Adrenal gland (tissue), 5 donors: Measurements from ENCODE around the gene TMEM259.

Source experiments
- POLR2A ChIP-seq, 2 donors: fragments of 450-650 bp; IDR thresholded peaks; one replicate each; pipeline ENCODE4 v1.6.1; 2017; ENCODE audit warnings: antibody characterized with exemption in 2 of 2, mild to moderate bottlenecking in 2 of 2, moderate library complexity in 1 of 2
- TF ChIP-seq, protein P1 (sequence below), 6 experiments: fragments of 450-650 bp in 4 of 6; fragments of 200-600 bp in 2 of 6; sonication (generic) in 1 of 6; IDR thresholded peaks; 1 replicate in 5 of 6; 2 replicates in 1 of 6; pipeline versions ENCODE4 v1.5.1 to v1.8.0; 2016 to 2021; ENCODE audit warnings: antibody characterized with exemption in 6 of 6, mild to moderate bottlenecking in 2 of 6, moderate library complexity in 1 of 6
- donor health status: DM: no; HTN: no; CAD: no.

DNA sequence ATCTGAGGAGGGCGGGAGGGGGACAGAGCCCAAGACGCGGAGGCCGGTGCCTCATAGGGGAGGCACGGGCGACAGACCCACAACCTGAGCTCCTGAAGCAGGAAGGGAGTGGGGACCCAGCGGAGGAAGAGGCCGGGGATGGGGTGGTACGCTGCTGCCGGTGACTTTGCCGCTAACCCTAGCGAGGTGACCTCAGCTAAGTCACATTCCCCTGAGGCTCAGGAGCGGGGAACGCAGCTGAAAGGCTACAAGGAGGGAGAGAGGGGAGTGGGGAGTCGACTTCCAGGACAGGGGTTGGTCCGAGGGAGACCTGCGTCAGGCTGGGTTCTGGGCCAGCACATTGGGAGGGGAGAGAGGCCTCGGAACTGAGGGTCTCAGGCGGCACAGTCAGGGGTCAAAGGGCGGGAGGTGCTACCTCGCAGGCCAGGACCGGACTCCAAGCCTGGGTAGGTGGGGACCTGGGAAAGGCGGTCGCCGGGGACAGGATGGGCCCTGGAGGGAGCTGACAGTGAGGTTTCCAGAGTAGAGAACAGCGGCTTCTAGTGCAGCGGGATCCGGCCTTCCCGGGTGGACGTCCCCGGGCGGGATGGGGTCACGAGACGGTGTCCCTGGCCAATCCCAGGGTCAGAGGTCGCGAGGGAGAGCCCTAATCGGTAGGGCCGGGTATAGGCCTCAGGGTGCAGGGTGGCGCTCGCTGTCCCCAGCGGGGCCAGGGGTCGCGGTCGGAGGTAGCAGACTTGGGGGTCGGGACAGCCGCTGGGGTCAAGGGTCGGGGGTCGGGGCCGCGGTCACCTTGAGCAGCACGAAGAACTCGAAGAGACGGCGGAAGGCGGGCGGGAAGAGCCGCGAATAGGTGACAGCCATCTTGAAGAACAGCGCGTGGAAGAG, 699 bp downstream of the TMEM259 start:
- TF ChIP-seq POLR2A (IDR thresholded peaks at IDR 0.05), result no peak
- TF ChIP-seq, protein P1, sequence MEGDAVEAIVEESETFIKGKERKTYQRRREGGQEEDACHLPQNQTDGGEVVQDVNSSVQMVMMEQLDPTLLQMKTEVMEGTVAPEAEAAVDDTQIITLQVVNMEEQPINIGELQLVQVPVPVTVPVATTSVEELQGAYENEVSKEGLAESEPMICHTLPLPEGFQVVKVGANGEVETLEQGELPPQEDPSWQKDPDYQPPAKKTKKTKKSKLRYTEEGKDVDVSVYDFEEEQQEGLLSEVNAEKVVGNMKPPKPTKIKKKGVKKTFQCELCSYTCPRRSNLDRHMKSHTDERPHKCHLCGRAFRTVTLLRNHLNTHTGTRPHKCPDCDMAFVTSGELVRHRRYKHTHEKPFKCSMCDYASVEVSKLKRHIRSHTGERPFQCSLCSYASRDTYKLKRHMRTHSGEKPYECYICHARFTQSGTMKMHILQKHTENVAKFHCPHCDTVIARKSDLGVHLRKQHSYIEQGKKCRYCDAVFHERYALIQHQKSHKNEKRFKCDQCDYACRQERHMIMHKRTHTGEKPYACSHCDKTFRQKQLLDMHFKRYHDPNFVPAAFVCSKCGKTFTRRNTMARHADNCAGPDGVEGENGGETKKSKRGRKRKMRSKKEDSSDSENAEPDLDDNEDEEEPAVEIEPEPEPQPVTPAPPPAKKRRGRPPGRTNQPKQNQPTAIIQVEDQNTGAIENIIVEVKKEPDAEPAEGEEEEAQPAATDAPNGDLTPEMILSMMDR (IDR thresholded peaks at IDR 0.05), result no peak
